Tibial nerve (tissue), 4 donors: Measurements from ENCODE around the gene ZFP90. TPM values are rescaled to one million over a fixed set of nuclear protein-coding genes. Genes with fewer than 3 reads are reported as not detected.

Experiments
- DNase-seq, 2 donors: peaks; one replicate each; pipeline ENCODE4 v3.0.0-alpha.2; 2019; ENCODE audit warnings: low spot score in 2 of 2
- H3K27ac ChIP-seq, 4 donors: fragments of 200-600 bp; sonication (generic) in 3 of 4; one replicate each; pipeline ENCODE4 v1.5.1; 2017 to 2019; ENCODE audit warnings: mild to moderate bottlenecking in 1 of 4
- H3K27me3 ChIP-seq, 2 donors: fragments of 200-600 bp; sonication (generic) in 1 of 2; one replicate each; pipeline versions ENCODE4 v1.5.1 to v1.6.0; 2017 to 2019
- H3K36me3 ChIP-seq, 3 donors: fragments of 200-600 bp; sonication (generic); one replicate each; pipeline ENCODE4 v1.5.1; 2018 to 2019
- H3K4me1 ChIP-seq, 4 donors: fragments of 200-600 bp; sonication (generic) in 3 of 4; one replicate each; pipeline ENCODE4 v1.5.1; 2017 to 2019
- H3K4me3 ChIP-seq, 4 donors: fragments of 200-600 bp; sonication (generic) in 3 of 4; one replicate each; pipeline ENCODE4 v1.5.1; 2017 to 2019; ENCODE audit warnings: mild to moderate bottlenecking in 1 of 4, moderate library complexity in 1 of 4
- H3K9me3 ChIP-seq, 4 donors: fragments of 200-600 bp; sonication (generic) in 3 of 4; one replicate each; pipeline ENCODE4 v1.5.1; 2017 to 2019
- EP300 ChIP-seq, 2 donors: sonication (generic); formaldehyde crosslinking; IDR thresholded peaks; one replicate each; pipeline ENCODE4 v1.6.1; 2017; ENCODE audit warnings: antibody characterized with exemption in 2 of 2, mild to moderate bottlenecking in 1 of 2
- POLR2A ChIP-seq, 2 donors: fragments of 450-650 bp; IDR thresholded peaks; one replicate each; pipeline ENCODE4 v1.6.1; 2017; ENCODE audit warnings: antibody characterized with exemption in 2 of 2, mild to moderate bottlenecking in 2 of 2, moderate library complexity in 2 of 2
- WGBS, 2 donors: methylation state at CpG; one replicate each; pipeline ENCODE4 v1.1.5; 2018; 5-methylcytosine and 5-hydroxymethylcytosine counted together
- total RNA-seq, 4 donors: library from RNA; depleted of rRNA; stranded (reverse); fragments of >200 nt; gene quantifications; one replicate each; pipeline ENCODE4 v1.1.0, GENCODE V29; 2016
- TF ChIP-seq, protein P1 (sequence below), 5 experiments: fragments of 200-600 bp in 3 of 5; fragments of 450-650 bp in 2 of 5; sonication (generic) in 3 of 5; IDR thresholded peaks; one replicate each; pipeline ENCODE4 v1.5.1; 2016 to 2019; ENCODE audit warnings: antibody characterized with exemption in 5 of 5, mild to moderate bottlenecking in 3 of 5, moderate library complexity in 2 of 5

ZFP90 gene
- total RNA-seq, 4 donors from 2014 or later: 32.1 to 66.9 (median 48.2) TPM

DNA sequence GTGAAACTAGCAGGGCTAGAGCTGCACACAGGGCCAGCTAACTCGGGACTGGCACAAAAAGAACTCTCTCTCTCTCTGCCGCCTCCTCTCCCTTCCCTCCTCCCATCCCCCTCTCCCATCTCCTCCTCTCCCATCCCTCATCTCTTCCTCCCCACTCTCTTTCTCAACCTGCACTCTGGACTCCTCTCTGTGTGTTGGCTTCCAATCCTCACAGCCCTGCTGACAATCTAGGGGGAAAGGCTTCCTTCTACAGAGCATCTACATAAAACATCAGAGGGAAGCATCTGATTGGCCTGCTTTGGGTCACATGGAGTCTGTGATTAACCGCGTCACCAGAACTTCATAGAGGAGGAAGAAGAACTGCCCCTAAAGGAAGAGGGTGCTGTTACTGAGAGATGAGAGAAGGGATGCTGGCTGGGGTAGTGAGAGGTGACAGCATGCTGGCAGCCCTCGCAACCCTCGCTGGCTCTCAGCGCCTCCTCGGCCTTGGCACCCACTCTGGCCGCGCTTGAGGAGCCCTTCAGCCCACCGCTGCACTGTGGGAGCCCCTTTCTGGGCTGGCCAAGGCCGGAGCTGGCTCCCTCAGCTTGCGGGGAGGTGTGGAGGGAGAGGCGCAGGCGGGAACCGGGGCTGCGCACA, 12.8 kb upstream of the ZFP90 start:
- no peak for DNase-seq
- no peak overlapping the region for H3K27ac ChIP-seq
- no peaks in the 10 kb centered on the region for H3K9me3 ChIP-seq
- no peak for TF ChIP-seq POLR2A (IDR thresholded peaks at IDR 0.05)
- no peak for TF ChIP-seq EP300 (IDR thresholded peaks at IDR 0.05)
- TF ChIP-seq, protein P1, sequence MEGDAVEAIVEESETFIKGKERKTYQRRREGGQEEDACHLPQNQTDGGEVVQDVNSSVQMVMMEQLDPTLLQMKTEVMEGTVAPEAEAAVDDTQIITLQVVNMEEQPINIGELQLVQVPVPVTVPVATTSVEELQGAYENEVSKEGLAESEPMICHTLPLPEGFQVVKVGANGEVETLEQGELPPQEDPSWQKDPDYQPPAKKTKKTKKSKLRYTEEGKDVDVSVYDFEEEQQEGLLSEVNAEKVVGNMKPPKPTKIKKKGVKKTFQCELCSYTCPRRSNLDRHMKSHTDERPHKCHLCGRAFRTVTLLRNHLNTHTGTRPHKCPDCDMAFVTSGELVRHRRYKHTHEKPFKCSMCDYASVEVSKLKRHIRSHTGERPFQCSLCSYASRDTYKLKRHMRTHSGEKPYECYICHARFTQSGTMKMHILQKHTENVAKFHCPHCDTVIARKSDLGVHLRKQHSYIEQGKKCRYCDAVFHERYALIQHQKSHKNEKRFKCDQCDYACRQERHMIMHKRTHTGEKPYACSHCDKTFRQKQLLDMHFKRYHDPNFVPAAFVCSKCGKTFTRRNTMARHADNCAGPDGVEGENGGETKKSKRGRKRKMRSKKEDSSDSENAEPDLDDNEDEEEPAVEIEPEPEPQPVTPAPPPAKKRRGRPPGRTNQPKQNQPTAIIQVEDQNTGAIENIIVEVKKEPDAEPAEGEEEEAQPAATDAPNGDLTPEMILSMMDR (IDR thresholded peaks at IDR 0.05): no peak
- 61 to 83% methylated on average over 6 to 17 of the region's 17 CpGs for WGBS, 2 donors
- no peaks in the 10 kb centered on the region for H3K27me3 ChIP-seq
- H3K4me3 ChIP-seq: no peak overlapping the region
- no peaks in the 10 kb centered on the region for H3K36me3 ChIP-seq
- peaks cover 0 to 24% (median 10%) of the 10 kb centered on the region in 4 donors for H3K4me1 ChIP-seq

DNA sequence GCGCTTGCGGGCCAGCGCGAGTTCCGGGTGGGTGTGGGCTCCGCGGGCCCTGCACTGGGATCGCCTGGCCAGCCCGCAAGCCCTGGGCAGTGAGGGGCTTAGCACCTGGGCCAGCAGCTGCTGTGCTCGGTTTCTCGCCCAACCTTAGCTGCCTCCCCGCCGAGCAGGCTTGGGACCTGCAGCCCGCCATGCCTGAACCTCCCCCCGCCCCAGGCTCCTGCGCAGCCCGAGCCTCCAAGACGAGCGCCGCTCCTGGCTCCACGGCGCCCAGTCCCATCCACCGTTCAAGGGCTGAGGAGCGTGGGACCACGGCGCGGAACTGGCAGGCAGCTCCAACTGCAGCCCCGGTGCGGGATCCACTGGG, 12.3 kb upstream of the ZFP90 start:
- H3K27me3 ChIP-seq: no peaks in the 10 kb centered on the region
- no peaks in the 10 kb centered on the region for H3K36me3 ChIP-seq
- no peak overlapping the region for H3K4me3 ChIP-seq
- H3K9me3 ChIP-seq: no peaks in the 10 kb centered on the region
- WGBS, 2 donors: 95 to 97% methylated on average over 25 to 27 of the region's 29 CpGs
- H3K4me1 ChIP-seq: peaks cover 0 to 24% (median 10%) of the 10 kb centered on the region in 4 donors
- TF ChIP-seq, protein P1 (IDR thresholded peaks at IDR 0.05): no peak
- TF ChIP-seq POLR2A (IDR thresholded peaks at IDR 0.05): no peak
- no peak for DNase-seq
- H3K27ac ChIP-seq: no peak overlapping the region

DNA sequence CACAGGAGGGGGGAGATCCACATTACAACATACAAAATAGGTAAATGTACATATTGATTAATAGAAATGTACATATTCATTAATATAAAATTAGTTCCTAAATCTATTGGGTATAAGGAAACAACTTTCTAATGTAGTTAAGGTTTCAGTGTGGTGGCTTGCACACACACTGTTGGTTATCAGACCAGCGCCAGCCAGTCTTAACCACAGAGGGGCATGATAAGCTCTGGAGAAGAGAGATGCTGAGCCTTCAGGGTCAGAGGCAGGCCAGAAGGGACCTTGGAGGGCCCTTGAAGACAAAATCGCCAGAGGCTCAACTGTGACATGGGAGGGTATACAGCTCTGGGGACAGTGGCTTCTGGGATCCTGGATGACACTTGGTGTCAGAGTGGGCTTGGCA, 10.9 kb upstream of the ZFP90 start:
- H3K36me3 ChIP-seq: peaks cover 0 to 2% (median 0%) of the 10 kb centered on the region in 3 donors
- WGBS, 2 donors: 58 to 71% methylated on average over 2 of the region's 2 CpGs

DNA sequence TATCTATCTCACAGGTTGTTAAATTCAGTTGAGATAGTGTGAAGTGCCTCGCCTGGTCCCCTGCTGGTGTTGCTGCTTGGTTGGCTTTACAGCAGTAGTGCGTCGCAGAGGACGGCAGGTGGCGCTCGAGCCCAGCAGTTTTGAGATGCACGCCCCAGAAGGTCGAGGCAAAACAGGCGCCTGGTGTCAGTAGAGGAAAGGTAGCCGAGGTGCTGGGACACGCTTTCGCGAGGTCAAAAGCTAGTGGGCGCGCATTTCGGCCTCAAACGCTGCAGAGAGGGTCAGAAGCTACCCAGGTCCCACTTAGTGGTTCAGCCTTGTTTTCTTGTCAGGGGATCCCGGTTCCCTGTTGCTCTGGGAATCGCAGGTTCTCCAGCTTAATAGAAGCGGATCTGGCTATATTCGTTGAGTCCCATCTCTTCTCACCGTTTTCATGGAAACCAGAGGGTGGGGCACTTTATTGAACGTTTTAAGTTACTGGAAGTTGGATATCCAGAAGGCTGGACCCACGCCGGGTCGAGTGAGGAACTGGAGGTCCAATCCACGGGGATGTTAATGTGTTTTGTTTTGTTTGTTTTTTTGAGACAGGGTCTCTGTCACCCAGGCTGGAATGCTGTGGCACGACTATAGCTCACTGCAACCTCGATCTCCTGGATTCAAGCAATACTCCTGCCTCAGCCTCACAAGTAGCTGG, 10.3 kb upstream of the ZFP90 start:
- WGBS, 2 donors: 20 to 24% methylated on average over 28 to 29 of the region's 29 CpGs
- Histone ChIP-seq H3K27me3 (no peaks in the 10 kb centered on the region), H3K4me1 (peaks cover 0 to 24% (median 10%) of the 10 kb centered on the region in 4 donors), H3K4me3 (peak overlapping the region in 3 of 4 donors; percentile 8 to 40 (median 31)), H3K36me3 (peaks cover 0 to 8% (median 0%) of the 10 kb centered on the region in 3 donors), H3K9me3 (peaks cover 0 to 3% (median 0%) of the 10 kb centered on the region in 4 donors), H3K27ac (peak overlapping the region in 2 of 4 donors; percentile 45 to 48)
- no peak for TF ChIP-seq POLR2A (IDR thresholded peaks at IDR 0.05)
- TF ChIP-seq EP300 (IDR thresholded peaks at IDR 0.05): no peak
- TF ChIP-seq, protein P1 (IDR thresholded peaks at IDR 0.05): peak; percentile 89 to 95 (median 95)
- DNase-seq: peak; percentile 73 to 85

More for the DNA sequence above, 10.9 kb upstream of the ZFP90 start:
- no peaks in the 10 kb centered on the region for H3K9me3 ChIP-seq
- peaks cover 0 to 24% (median 10%) of the 10 kb centered on the region in 4 donors for H3K4me1 ChIP-seq
- no peaks in the 10 kb centered on the region for H3K27me3 ChIP-seq
- H3K27ac ChIP-seq: no peak overlapping the region
- no peak for TF ChIP-seq EP300 (IDR thresholded peaks at IDR 0.05)
- TF ChIP-seq POLR2A (IDR thresholded peaks at IDR 0.05): no peak
- TF ChIP-seq, protein P1 (IDR thresholded peaks at IDR 0.05): no peak
- no peak for DNase-seq
- H3K4me3 ChIP-seq: no peak overlapping the region

DNA sequence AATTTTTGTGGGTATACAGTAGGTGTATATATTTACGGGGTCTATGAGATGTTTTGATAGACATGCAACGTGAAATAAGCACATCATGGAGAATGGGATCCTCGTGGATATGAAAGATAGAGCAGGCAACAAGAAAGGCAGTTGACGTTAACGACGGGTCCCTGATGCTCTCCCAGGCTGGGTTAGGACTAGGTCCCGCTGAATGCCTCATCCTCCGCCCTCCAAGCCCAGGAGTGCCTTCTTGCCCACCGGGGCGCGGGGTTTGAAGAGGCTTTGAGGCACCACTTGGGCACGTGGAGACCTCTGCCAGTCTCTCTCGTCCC, 9.5 kb upstream of the ZFP90 start:
- Histone ChIP-seq H3K27ac (peak overlapping the region in 3 of 4 donors; percentile 37 to 71 (median 45)), H3K27me3 (no peaks in the 10 kb centered on the region), H3K4me3 (peak overlapping the region; percentile 64 to 90 (median 72)), H3K9me3 (peaks cover 0 to 3% (median 0%) of the 10 kb centered on the region in 4 donors), H3K4me1 (peaks cover 0 to 24% (median 10%) of the 10 kb centered on the region in 4 donors), H3K36me3 (peaks cover 0 to 15% (median 0%) of the 10 kb centered on the region in 3 donors)
- DNase-seq: no peak
- 21% methylated on average over 13 of the region's 13 CpGs for WGBS, 2 donors
- TF ChIP-seq, protein P1 (IDR thresholded peaks at IDR 0.05): no peak
- no peak for TF ChIP-seq POLR2A (IDR thresholded peaks at IDR 0.05)
- TF ChIP-seq EP300 (IDR thresholded peaks at IDR 0.05): no peak
